ENCODE results near the gene RBMS2.
"Not testable (repeated sequence)": the region's sequence is repeated elsewhere in the genome, so short reads cannot be mapped to it uniquely, and the experiment has no call there.

The RBMS2 gene

GRCh38 chr12:56514014-56514318 is 7.7 kb upstream of the RBMS2 start:
- H3K4me3 ChIP-seq (ENCODE audit: low read depth, low read length), result not testable (repeated sequence)

GRCh38 chr12:56517854-56518253 is 3.8 kb upstream of the RBMS2 start:
- no peak overlapping the region for H3K4me3 ChIP-seq (ENCODE audit: low read depth, low read length)

GRCh38 chr12:56518570-56518969 is 3.0 kb upstream of the RBMS2 start:
- no peak overlapping the region for H3K4me3 ChIP-seq (ENCODE audit: low read depth, low read length)

GRCh38 chr12:56520048-56520447 is 1.6 kb upstream of the RBMS2 start:
- no peak overlapping the region for H3K4me3 ChIP-seq (ENCODE audit: low read depth, low read length)

- no peak overlapping the region for H3K4me3 ChIP-seq (ENCODE audit: low read depth, low read length)
Measured at GRCh38 chr12:56520506-56520905, 1.1 kb upstream of the RBMS2 start.

GRCh38 chr12:56521209-56521589 is 421 bp upstream of the RBMS2 start:
- H3K4me3 ChIP-seq (ENCODE audit: low read depth, low read length), result no peak overlapping the region

GRCh38 chr12:56522411-56523193 is 982 bp downstream of the RBMS2 start:
- H3K4me3 ChIP-seq (ENCODE audit: low read depth, low read length), result peak overlapping the region; percentile 86

GRCh38 chr12:56528846-56529245 is 7.2 kb downstream of the RBMS2 start:
- no peak overlapping the region for H3K4me3 ChIP-seq (ENCODE audit: low read depth, low read length)

- no peak overlapping the region for H3K4me3 ChIP-seq (ENCODE audit: low read depth, low read length)
Measured at GRCh38 chr12:56529656-56530055, 8.0 kb downstream of the RBMS2 start.

- no peak overlapping the region for H3K4me3 ChIP-seq (ENCODE audit: low read depth, low read length)
Measured at GRCh38 chr12:56530390-56531055, 8.9 kb downstream of the RBMS2 start.

- no peak overlapping the region for H3K4me3 ChIP-seq (ENCODE audit: low read depth, low read length)
Measured at GRCh38 chr12:56537546-56537945, 15.9 kb downstream of the RBMS2 start.

- H3K4me3 ChIP-seq (ENCODE audit: low read depth, low read length), result no peak overlapping the region
Measured at GRCh38 chr12:56541631-56542030, 20.0 kb downstream of the RBMS2 start.

GRCh38 chr12:56542164-56542563 is 20.5 kb downstream of the RBMS2 start:
- no peak overlapping the region for H3K4me3 ChIP-seq (ENCODE audit: low read depth, low read length)

GRCh38 chr12:56545023-56545604 is 23.5 kb downstream of the RBMS2 start:
- H3K4me3 ChIP-seq (ENCODE audit: low read depth, low read length), result no peak overlapping the region

GRCh38 chr12:56546680-56547079 is 25.1 kb downstream of the RBMS2 start:
- no peak overlapping the region for H3K4me3 ChIP-seq (ENCODE audit: low read depth, low read length)

- H3K4me3 ChIP-seq (ENCODE audit: low read depth, low read length), result no peak overlapping the region
Measured at GRCh38 chr12:56551070-56551469, 29.4 kb downstream of the RBMS2 start.

GRCh38 chr12:56565510-56566101 is 44.0 kb downstream of the RBMS2 start:
- no peak overlapping the region for H3K4me3 ChIP-seq (ENCODE audit: low read depth, low read length)

- no peak overlapping the region for H3K4me3 ChIP-seq (ENCODE audit: low read depth, low read length)
Measured at GRCh38 chr12:56568146-56568545, 46.5 kb downstream of the RBMS2 start.

GRCh38 chr12:56571121-56571520 is 49.5 kb downstream of the RBMS2 start:
- H3K4me3 ChIP-seq (ENCODE audit: low read depth, low read length), result no peak overlapping the region

GRCh38 chr12:56572288-56572687 is 50.7 kb downstream of the RBMS2 start:
- no peak overlapping the region for H3K4me3 ChIP-seq (ENCODE audit: low read depth, low read length)

GRCh38 chr12:56574210-56574609 is 52.6 kb downstream of the RBMS2 start:
- no peak overlapping the region for H3K4me3 ChIP-seq (ENCODE audit: low read depth, low read length)

GRCh38 chr12:56577248-56577647 is 55.6 kb downstream of the RBMS2 start:
- not testable (repeated sequence) for H3K4me3 ChIP-seq (ENCODE audit: low read depth, low read length)

Measured in iPS-11a (cell line).